PC-3 (cell line): ENCODE measurements around the gene BAIAP3. TPM values are rescaled to one million over a fixed set of nuclear protein-coding genes. Genes with fewer than 3 reads are reported as not detected.

ENCODE experiments used
- ATAC-seq: fragments of 200-7000 bp; cut with Tn5 transposase; 2 replicates; pipeline ENCODE4 v1.9.1; 2020; ENCODE audit warnings: mild to moderate bottlenecking, moderate library complexity
- BruUV-seq: library from RNA; stranded (reverse); fragments of 400-500 nt; replicated peaks from 2 replicates; lab custom pipeline; 2021; lab: Mats Ljungman, UMichigan
- CTCF ChIA-PET: fragments of 300-600 bp; sonication (Branson Sonifier 250); formaldehyde crosslinking; loops from one replicate; lab custom pipeline; 2022; ENCODE audit warnings: antibody characterized with exemption; lab: Charles Lee
- POLR2A ChIA-PET: fragments of 300-600 bp; sonication (Branson Sonifier 250); formaldehyde crosslinking; loops from one replicate; lab custom pipeline; 2022; ENCODE audit warnings: antibody characterized with exemption; ENCODE audit not compliant: unreplicated experiment; lab: Charles Lee
- DNase-seq: peaks from one replicate; pipeline ENCODE4 v3.0.0-alpha.2; 2015
- H2AFZ ChIP-seq: fragments of 300-600 bp; sonication (generic); 2 replicates; pipeline ENCODE4 v1.6.0; 2016; ENCODE audit warnings: antibody characterized with exemption, low read length
- H3F3A ChIP-seq: fragments of 300-600 bp; sonication (generic); one replicate; pipeline ENCODE4 v1.6.0; 2017; ENCODE audit warnings: antibody characterized with exemption, low read length, control low read depth, mild to moderate bottlenecking; ENCODE audit not compliant: unreplicated experiment
- H3K27ac ChIP-seq: fragments of 300-600 bp; sonication (generic); 2 replicates; pipeline ENCODE4 v1.5.1; 2016; ENCODE audit warnings: mild to moderate bottlenecking, low read length
- H3K27me3 ChIP-seq: fragments of 300-600 bp; sonication (generic); 2 replicates; pipeline ENCODE4 v1.6.1; 2016; ENCODE audit warnings: low read length, mixed read lengths
- H3K36me3 ChIP-seq: fragments of 300-600 bp; sonication (generic); 2 replicates; pipeline ENCODE4 v1.6.1; 2016; ENCODE audit warnings: low read depth, mixed run types, low read length, mixed read lengths
- H3K4me1 ChIP-seq: fragments of 300-600 bp; sonication (generic); 2 replicates; pipeline ENCODE4 v1.5.1; 2016; ENCODE audit warnings: low read length; ENCODE audit not compliant: insufficient read depth
- H3K4me2 ChIP-seq: fragments of 300-600 bp; sonication (generic); 2 replicates; pipeline ENCODE4 v1.6.0; 2016; ENCODE audit warnings: low read length
- H3K4me3 ChIP-seq: fragments of 300-600 bp; sonication (generic); 2 replicates; pipeline ENCODE4 v1.5.1; 2016; ENCODE audit warnings: mild to moderate bottlenecking, low read length, mixed read lengths
- H3K79me2 ChIP-seq: fragments of 300-600 bp; sonication (generic); 2 replicates; pipeline ENCODE4 v1.6.1; 2017; ENCODE audit warnings: low read length, mixed read lengths
- H3K9ac ChIP-seq: fragments of 300-600 bp; sonication (generic); 2 replicates; pipeline ENCODE4 v1.6.0; 2016; ENCODE audit warnings: mild to moderate bottlenecking, low read length
- H3K9me2 ChIP-seq: fragments of 300-600 bp; sonication (generic); replicated peaks from 2 replicates; pipeline ENCODE4 v1.6.1; 2016; ENCODE audit warnings: mixed run types, low read length, mixed read lengths
- H3K9me3 ChIP-seq: fragments of 300-600 bp; sonication (generic); 2 replicates; pipeline ENCODE4 v1.6.1; 2016; ENCODE audit warnings: low read length, mixed read lengths
- H4K20me1 ChIP-seq: fragments of 300-600 bp; sonication (generic); 2 replicates; pipeline ENCODE4 v1.6.1; 2016; ENCODE audit warnings: low read length, mixed read lengths
- EZH2 ChIP-seq: fragments of 300-600 bp; sonication (generic); IDR thresholded peaks from one replicate; pipeline ENCODE4 v1.6.1; 2017; ENCODE audit warnings: antibody characterized with exemption, mild to moderate bottlenecking, low read length; ENCODE audit not compliant: unreplicated experiment
- EZH2phosphoT487 ChIP-seq: fragments of 300-600 bp; sonication (generic); IDR thresholded peaks from 2 replicates; pipeline ENCODE4 v1.6.1; 2018; ENCODE audit warnings: mild to moderate bottlenecking, antibody characterized with exemption, low read length, borderline replicate concordance
- intact Hi-C: fragments of 100-400 bp; cut with micrococcal nuclease; formaldehyde crosslinking; loops from 2 replicates; pipeline ENCODE4 v1.9.0; 2023
- total RNA-seq: library from RNA; depleted of rRNA; stranded (reverse); fragments of >200 nt; gene quantifications from 2 replicates; pipeline ENCODE4 v1.2.3, GENCODE V29; 2014
- TF ChIP-seq, protein P1 (sequence below): fragments of 300-600 bp; sonication (generic); conservative IDR thresholded peaks from 2 replicates; pipeline ENCODE4 v1.5.1; 2017; ENCODE audit warnings: antibody characterized with exemption, low read depth, mild to moderate bottlenecking, low read length

Gene BAIAP3
- total RNA-seq, 1 experiment from 2014 or later, result 13.1 TPM

GRCh38 chr16:1394367-1394951 is 61.0 kb downstream of the BAIAP3 start:
- H3K9ac ChIP-seq, result no peak overlapping the region
- intact Hi-C loops, result no loop called here
- no peak overlapping the region for H3K27ac ChIP-seq
- H3K9me3 ChIP-seq, result no peaks in the 10 kb centered on the region
- H2AFZ ChIP-seq, result no peak overlapping the region
- no peaks in the 10 kb centered on the region for H3K27me3 ChIP-seq
- no peaks in the 10 kb centered on the region for H3F3A ChIP-seq
- BruUV-seq, result no TSS peak
- no peaks in the 10 kb centered on the region for H3K36me3 ChIP-seq
- H3K9me2 ChIP-seq, result no peaks in the 10 kb centered on the region
- no peaks in the 10 kb centered on the region for H4K20me1 ChIP-seq
- ChIA-PET CTCF (no interaction called here), POLR2A (no interaction called here)
- no peak overlapping the region for H3K4me3 ChIP-seq
- H3K79me2 ChIP-seq, result no peaks in the 10 kb centered on the region
- no peaks in the 10 kb centered on the region for H3K4me1 ChIP-seq
- H3K4me2 ChIP-seq, result no peak overlapping the region
- no peak for DNase-seq
- no peak for ATAC-seq
- TF ChIP-seq EZH2phosphoT487 (no peak), EZH2 (no peak)
- TF ChIP-seq, protein P1, sequence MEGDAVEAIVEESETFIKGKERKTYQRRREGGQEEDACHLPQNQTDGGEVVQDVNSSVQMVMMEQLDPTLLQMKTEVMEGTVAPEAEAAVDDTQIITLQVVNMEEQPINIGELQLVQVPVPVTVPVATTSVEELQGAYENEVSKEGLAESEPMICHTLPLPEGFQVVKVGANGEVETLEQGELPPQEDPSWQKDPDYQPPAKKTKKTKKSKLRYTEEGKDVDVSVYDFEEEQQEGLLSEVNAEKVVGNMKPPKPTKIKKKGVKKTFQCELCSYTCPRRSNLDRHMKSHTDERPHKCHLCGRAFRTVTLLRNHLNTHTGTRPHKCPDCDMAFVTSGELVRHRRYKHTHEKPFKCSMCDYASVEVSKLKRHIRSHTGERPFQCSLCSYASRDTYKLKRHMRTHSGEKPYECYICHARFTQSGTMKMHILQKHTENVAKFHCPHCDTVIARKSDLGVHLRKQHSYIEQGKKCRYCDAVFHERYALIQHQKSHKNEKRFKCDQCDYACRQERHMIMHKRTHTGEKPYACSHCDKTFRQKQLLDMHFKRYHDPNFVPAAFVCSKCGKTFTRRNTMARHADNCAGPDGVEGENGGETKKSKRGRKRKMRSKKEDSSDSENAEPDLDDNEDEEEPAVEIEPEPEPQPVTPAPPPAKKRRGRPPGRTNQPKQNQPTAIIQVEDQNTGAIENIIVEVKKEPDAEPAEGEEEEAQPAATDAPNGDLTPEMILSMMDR, result no peak

DNA sequence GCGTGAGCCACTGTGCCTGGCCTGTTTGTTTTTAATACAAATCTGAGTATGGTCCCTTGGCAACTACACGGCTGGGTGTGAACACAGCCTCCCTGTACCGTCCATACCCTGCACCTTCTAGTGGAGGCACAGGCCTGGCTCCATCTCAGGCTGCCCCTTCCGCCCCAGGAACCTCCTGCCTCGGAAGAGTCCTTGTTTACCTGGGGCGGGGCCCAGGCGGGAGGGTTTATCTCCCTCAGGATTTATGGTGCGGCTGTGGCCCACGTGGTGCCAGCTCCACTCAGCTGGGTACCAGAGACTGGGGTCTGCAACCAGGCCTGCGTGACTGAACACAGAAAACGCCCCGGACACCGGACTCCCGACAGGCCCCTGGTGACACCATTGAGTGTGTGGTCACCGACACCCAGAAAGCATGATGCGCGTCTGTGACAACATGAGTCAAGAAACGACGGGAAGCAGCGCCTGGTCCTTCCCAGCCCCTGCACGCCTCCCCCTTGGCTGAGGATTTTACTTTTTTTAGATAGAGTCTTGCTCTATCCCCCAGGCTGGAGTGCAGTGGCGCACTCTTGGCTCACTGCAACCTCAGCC is 62.1 kb downstream of the BAIAP3 start:
- Histone ChIP-seq H4K20me1 (no peaks in the 10 kb centered on the region), H3K9me3 (no peaks in the 10 kb centered on the region), H3K4me1 (no peaks in the 10 kb centered on the region), H3K27ac (no peak overlapping the region), H2AFZ (no peak overlapping the region), H3K9me2 (no peaks in the 10 kb centered on the region), H3K36me3 (no peaks in the 10 kb centered on the region), H3K27me3 (no peaks in the 10 kb centered on the region), H3K79me2 (no peaks in the 10 kb centered on the region), H3K9ac (no peak overlapping the region), H3K4me3 (no peak overlapping the region), H3K4me2 (no peak overlapping the region), H3F3A (no peaks in the 10 kb centered on the region)
- intact Hi-C loops, result no loop called here
- POLR2A ChIA-PET, result no interaction called here
- CTCF ChIA-PET, result no interaction called here
- TF ChIP-seq EZH2, result no peak
- TF ChIP-seq EZH2phosphoT487, result no peak
- TF ChIP-seq, protein P1, result no peak
- no peak for DNase-seq
- no TSS peak for BruUV-seq
- no peak for ATAC-seq

- TF ChIP-seq EZH2phosphoT487, result no peak
- TF ChIP-seq EZH2, result no peak
- TF ChIP-seq, protein P1, result no peak
- ATAC-seq (no peak), DNase-seq (no peak)
- no peaks in the 10 kb centered on the region for H3K9me2 ChIP-seq
- H3K4me2 ChIP-seq, result no peak overlapping the region
- H3F3A ChIP-seq, result no peaks in the 10 kb centered on the region
- H4K20me1 ChIP-seq, result no peaks in the 10 kb centered on the region
- intact Hi-C loops, result no loop called here
- no peak overlapping the region for H3K4me3 ChIP-seq
- H3K9ac ChIP-seq, result no peak overlapping the region
- H3K36me3 ChIP-seq, result no peaks in the 10 kb centered on the region
- no peak overlapping the region for H2AFZ ChIP-seq
- H3K27me3 ChIP-seq, result no peaks in the 10 kb centered on the region
- no peaks in the 10 kb centered on the region for H3K9me3 ChIP-seq
- no TSS peak for BruUV-seq
- ChIA-PET POLR2A (no interaction called here), CTCF (no interaction called here)
- H3K27ac ChIP-seq, result no peak overlapping the region
- no peaks in the 10 kb centered on the region for H3K4me1 ChIP-seq
- H3K79me2 ChIP-seq, result no peaks in the 10 kb centered on the region
These were observed 64.3 kb downstream of the BAIAP3 start for GRCh38 chr16:1397779-1398178.
